ENCODE measurements around the gene TMIGD3.

Gene TMIGD3

DNA sequence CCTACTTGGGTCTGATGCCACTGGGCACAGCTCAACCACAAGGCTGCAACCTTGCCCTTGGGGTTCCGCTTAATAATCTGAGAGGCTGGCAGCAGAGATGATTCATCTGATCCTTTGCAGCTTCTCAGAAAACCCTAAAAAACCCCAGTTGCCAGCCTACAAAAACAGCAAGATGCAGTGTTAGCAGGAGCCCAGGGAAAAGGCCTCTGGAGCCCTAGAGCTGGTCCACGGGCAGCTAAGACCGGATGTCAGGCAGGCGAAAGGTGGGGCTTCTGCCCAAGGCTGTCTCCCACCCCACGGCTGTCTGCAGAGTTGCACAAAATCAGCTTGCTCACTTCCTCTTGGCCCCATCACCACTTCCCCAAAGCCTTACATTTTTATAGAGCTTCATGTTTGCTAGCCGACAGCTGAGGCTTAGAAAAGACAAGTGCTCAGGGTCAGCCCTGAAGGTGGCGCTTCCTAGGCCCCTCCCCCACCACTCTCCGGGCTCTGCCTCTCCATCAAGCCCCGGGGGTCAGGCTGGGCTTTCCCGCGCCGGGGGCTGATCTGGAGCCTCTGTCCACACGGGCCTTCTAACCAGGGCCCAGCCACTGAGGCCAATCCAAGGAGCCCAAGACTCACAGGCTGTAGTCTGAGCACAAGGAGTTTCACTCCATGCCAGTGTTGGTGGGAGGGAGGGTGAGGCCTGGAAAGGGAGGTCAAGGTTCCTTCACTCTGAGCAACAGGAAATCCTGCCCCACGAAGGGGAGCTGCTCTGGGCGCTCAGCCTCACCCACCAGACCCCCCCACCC lies 4.2 kb upstream of the TMIGD3 start:
- peak; percentile 59 for DNase-seq

DNA sequence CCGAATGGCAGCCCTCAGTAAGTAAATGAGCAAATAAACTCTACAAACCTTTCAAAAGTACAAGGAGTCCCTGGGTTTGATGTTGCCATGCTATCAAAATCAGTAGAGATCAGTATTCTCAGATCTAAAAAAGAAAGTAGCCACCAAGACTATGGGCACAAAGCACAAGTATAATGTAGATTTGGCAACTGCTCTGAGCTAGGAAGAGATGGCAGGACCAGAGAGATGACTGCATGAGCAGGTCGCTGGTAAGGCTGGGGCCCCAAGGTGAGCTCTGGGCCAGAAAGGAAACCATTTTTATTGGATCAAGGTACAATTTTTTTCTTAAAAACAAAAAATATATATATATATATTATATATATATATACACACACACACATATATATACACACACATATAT lies 3.1 kb upstream of the TMIGD3 start:
- no peak for DNase-seq

DNA sequence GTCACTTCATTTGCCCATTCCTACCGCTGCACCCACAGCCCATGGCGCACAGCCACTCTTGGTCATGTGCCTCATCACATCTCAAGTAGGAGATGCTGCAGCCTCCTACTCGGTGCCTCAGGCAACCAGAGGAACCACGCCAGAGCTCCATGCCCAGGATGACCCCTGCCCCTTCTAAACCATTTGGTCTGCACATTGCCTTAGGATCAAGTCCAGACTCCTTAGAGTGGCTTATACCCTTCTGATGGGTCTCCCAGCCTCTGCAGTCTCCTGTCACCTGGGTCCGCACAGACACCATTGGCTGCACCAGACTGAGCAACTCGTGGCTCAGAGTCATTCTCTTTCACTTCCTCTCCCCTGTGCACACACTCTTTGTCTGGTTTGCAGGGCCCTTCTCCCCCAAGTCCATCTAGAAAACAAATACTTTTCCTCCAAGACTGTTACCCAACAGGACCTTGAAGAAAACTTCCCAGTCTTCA lies 2.2 kb upstream of the TMIGD3 start:
- no peak for DNase-seq

GRCh38 chr1:111504097-111504496 lies 664 bp upstream of the TMIGD3 start:
- DNase-seq = no peak

- no peak for DNase-seq
Observed at GRCh38 chr1:111501645-111502044, 1.8 kb downstream of the TMIGD3 start.

DNA sequence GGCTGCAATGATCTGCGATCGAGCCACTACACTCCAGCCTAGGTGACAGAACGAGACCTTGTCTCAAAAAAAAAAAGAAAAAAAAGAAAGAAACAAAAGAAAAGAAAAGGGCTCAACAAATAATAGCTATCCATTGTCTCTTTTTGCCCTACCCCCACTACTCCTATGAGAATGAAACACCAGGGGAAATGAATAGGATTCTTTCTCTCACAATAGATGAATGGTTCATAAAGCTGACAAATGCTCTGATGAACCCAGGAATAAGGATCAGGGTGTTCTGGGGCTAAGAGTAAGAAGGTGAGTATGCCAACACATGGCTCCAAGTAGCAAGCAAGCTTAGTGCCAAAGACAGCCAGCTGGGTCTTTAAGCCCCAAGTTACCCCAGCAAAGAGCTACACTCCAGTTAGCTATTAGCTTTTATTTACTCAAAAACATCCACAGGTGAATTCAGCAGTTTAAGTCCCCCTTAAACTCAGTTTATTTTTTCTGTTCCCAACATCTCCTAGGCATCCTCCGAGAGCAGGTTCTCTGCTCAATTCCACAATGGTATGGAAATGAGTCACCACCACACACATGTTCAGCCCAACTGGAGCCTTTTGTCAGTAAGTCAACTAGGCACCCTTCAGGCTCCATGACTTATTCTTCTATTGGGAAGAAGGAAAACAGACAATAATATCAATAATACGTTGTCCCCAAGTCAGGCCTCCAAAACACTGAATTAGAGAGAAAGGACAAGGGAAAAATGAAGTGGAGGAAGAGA lies 4.2 kb downstream of the TMIGD3 start:
- no peak for DNase-seq

GRCh38 chr1:111497592-111497991 lies 5.8 kb downstream of the TMIGD3 start:
- DNase-seq = no peak

- DNase-seq = no peak
Observed at GRCh38 chr1:111496398-111496797, 7.0 kb downstream of the TMIGD3 start.

- no peak for DNase-seq
Observed at GRCh38 chr1:111491070-111491469, 12.4 kb downstream of the TMIGD3 start.

DNA sequence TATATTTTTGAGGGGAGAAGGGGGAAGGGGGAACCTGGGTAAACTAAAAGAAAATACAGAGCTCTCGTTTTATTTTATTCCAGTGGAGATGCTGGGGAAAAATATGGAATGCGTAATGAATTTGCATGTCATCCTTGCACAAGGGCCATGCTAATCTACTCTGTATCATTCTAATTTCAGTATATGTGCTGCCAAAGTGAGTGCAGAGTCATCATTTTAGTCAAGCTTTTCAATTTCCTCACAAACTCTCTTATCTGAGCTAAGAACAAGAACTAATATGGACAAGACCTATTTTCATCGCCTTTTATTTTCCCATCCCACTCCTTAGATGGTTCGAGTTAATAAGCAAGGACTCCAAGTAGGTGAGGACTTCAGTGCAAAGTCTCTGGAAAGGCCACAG lies 13.2 kb downstream of the TMIGD3 start:
- DNase-seq = no peak

DNA sequence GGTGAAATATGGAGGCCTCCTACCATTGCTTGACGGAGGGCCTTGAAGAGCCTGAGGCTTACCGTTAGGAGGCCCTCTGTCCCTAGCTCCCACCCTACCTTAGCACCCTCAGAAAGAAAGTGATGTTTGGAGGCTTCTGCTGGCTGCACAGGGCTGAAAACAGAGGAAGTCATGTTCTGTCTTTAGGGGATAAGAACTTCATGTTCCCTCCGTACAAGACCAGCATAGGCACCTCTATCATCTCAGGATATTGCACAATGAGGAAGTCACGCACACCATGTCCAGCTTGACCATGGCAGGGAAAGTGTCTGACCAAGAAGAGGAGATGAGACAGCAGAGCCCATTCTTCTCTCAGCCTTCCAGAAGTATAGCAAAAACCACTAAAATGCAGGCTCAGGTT lies 13.8 kb downstream of the TMIGD3 start:
- DNase-seq = no peak

- DNase-seq = no peak
Observed at GRCh38 chr1:111488669-111489068, 14.8 kb downstream of the TMIGD3 start.

DNA sequence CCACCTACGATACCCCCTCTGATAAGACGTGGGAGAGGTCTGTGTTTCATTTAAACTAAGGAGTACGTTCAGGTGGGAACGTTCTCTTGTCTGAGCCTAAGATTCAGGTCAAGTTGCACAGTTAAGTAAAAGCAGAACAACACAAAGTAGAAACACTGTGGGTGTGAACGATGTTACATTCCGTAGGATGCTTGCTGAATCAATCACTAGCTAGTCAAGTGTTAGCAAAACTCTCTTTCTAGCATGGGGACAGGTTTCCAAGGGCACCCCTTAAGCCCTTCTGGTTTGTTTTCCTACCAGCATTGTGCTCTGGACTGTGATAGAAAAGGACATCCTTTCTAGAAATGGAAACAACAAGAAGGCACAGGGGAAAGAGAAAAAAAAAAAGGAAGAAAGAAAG lies 16.3 kb downstream of the TMIGD3 start:
- DNase-seq = no peak

GRCh38 chr1:111486431-111486830 lies 17.0 kb downstream of the TMIGD3 start:
- DNase-seq = no peak

DNA sequence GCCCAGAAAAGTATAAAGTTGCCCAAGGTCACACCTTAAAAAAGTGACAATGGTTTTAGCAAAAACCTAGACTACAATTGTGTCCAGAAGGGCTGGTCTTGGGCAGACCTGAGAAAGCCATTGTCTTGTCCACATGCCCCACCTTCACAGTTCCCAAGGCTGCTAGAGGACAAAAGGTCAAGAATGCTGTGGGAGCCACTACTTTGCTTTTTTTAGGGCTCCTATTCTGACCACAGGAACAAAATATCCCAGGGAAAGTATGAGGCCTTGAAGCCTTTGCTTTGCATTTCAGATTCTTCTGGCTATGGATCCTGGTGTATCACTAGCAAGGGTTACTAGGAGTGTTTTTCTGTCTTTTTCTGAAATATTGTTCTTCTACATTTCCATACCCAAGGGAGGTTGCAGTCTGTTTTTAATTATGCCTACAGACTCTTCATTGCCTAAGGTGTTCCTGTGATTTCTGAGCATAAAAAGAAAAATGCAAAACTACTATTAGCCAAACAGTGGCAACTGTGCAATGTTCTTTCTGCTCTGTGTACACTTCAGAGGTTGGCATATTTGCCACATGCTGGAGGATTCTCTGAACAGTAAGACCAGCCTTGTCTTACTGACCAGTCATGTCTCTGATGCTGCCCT lies 18.9 kb downstream of the TMIGD3 start:
- DNase-seq = no peak

GRCh38 chr1:111483876-111484275 lies 19.6 kb downstream of the TMIGD3 start:
- no peak for DNase-seq

- DNase-seq = no peak
Observed at GRCh38 chr1:111483166-111483565, 20.3 kb downstream of the TMIGD3 start.

- peak; percentile 68 for DNase-seq
Observed at GRCh38 chr1:111481387-111482221, 21.8 kb downstream of the TMIGD3 start.

GRCh38 chr1:111480674-111481073 lies 22.8 kb downstream of the TMIGD3 start:
- DNase-seq = no peak

DNA sequence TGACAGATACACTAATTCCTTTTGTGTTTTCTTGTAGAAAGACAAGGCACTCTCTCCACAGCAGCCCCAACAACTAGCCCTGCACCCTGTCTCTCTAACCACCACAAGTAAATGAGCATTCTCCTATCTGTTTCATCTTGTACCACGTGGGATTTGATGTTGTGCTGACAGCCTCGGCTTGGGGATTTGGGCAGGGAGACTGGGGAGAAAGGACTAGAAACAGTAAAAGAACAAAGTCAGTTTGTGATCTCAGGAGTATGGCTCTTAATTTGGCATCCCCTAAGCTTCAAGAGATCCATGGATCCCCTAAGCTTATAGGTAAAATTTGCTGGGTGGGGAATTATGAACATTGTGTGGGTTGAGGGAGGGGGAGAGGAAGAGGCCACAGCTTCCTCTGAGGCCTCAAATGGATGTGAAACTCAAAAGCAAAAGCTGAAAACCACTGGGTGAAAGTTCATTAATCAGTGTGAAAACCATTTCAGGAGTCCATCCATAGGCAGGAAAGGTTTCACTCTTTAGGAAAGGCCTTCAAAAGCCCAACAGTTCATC lies 26.6 kb downstream of the TMIGD3 start:
- peak; percentile 33 for DNase-seq

DNA sequence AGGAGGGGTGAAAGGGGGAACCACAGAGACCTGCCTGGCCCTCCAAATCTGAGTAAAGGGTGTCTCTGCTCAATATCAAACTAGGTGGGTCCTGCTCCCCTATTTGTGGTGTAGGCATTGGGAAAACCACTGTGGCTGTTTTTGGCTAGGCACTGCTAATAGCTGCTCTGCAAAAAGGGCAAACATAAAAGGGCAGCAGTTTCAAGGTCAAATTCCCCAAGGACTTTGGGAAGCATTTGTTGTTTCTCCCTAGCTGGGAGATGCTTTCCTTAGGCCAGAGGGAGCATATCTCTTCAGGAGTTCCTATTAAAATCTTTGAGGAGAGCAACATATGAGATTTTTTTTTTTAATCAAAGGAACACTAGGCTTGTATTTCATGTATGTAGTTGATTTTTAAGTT lies 27.2 kb downstream of the TMIGD3 start:
- DNase-seq = no peak

DNA sequence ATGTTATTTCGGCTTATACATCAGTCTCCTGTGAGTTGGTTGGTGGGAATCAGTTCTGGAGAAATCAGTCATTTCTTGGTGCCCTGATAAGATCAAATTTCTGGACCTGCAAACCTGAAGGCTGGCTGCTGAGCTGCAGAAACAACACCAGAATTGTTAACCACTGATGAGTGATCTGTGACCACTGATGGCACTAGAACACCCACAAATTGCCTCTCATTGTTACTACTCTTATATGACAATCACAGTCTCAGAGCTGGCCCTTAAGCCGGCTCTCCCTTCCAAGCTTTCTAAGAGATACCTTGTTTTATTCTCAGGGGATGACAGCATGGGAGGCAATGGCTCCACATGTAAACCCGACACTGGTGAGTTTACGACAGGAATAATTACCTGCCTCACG lies 27.7 kb downstream of the TMIGD3 start:
- peak; percentile 49 for DNase-seq

DNA sequence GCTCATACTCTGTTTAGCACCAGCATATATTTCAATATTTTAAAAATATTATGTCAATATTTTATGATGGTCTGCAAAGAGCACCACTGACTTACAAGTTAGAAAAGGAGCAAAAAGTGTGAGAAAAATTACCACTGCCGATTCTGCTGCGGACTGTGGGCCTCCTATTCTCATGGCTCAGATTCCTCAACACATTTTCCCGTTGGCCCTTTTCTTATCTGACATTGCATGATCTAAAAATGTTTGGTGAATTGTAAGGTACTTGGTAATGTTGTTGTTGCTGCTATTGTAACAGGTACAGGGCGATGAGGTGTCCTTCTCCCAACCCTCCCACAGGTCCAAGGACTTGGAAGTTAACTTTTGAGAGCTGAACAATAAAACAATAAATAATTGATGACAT lies 28.9 kb downstream of the TMIGD3 start:
- DNase-seq = no peak

All from stimulated activated CD4-positive, alpha-beta T cell treated with anti-CD3 and anti-CD28 coated beads, Interleukin-4, amount 100 ng/mL, for 24 hours (primary cell).